Thoracic aorta endothelial cell (primary cell): ENCODE measurements around the gene BMAL2. TPM values are rescaled to one million over a fixed set of nuclear protein-coding genes. Genes with fewer than 3 reads are reported as not detected.

Source experiments
- total RNA-seq: library from RNA; depleted of rRNA; stranded (reverse); fragments of >200 nt; gene quantifications from 2 replicates; pipeline ENCODE4 v1.2.3, GENCODE V29; 2012

Gene BMAL2, protein sequence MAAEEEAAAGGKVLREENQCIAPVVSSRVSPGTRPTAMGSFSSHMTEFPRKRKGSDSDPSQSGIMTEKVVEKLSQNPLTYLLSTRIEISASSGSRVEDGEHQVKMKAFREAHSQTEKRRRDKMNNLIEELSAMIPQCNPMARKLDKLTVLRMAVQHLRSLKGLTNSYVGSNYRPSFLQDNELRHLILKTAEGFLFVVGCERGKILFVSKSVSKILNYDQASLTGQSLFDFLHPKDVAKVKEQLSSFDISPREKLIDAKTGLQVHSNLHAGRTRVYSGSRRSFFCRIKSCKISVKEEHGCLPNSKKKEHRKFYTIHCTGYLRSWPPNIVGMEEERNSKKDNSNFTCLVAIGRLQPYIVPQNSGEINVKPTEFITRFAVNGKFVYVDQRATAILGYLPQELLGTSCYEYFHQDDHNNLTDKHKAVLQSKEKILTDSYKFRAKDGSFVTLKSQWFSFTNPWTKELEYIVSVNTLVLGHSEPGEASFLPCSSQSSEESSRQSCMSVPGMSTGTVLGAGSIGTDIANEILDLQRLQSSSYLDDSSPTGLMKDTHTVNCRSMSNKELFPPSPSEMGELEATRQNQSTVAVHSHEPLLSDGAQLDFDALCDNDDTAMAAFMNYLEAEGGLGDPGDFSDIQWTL
- 76.1 and 86.2 TPM in 2 replicates for total RNA-seq

DNA sequence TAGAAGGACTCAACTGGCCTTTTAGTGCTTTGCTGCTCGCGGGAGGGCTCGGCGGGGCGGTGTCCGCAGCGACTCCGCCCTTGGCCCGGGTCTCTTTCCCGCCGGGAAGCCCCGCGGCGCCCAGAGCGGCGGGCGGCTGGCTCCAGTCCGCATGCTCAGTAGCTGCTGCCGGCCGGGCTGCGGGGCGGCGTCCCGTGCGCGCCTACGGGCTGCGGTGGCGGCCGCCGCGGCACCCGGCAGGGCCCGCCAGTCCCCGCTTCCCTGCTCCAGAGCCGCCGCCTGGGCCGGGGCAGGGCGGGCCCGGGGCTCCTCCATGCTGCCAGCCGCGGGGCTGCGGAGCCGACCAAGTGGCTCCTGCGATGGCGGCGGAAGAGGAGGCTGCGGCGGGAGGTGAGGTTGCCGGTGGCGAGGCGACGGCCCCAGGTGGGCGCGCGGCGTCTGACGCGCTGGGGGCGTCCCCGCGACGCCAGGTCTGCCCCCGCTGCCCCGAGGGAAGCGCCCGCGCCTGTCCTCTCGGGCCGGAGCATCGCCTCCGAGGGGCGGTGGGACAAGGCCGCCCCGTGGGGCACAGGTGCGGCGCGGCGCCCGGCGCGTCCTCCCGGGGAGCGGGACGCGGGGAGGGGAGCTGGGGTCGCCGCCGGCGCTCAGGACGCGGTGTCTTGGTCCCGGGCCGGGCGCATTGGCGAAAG lies at the start of gene BMAL2:
TSS of gene BMAL2 (plus strand) at position 123 of the 689 bp plus-strand sequence. CDS start at position 360, 237 bp downstream.

Other genes starting within 250 kb of the BMAL2 start
- gene STK38L, start 88.5 kb upstream of the BMAL2 start, total RNA-seq: 37.4 and 43.3 TPM in 2 replicates
- gene SMCO2, start 113.9 kb downstream of the BMAL2 start, total RNA-seq: 0.50 and 0.80 TPM in 2 replicates
- 282 and 317 TPM in 2 replicates for gene PPFIBP1, start 191.4 kb downstream of the BMAL2 start, total RNA-seq